OCI-LY3 (cell line): Measurements from ENCODE around the gene CFAP410.

Experiments
- H2AFZ ChIP-seq: fragments of 200-600, 300-600 bp; shearing (Covaris generic); 2 replicates; pipeline ENCODE4 v1.6.0; 2014; ENCODE audit warnings: antibody characterized with exemption, low read depth, low read length
- H3K27ac ChIP-seq: fragments of 200-600, 300-600 bp; sonication (generic); 2 replicates; pipeline ENCODE4 v1.5.1; 2014; ENCODE audit warnings: mild to moderate bottlenecking, low read length, moderate library complexity, mixed read lengths
- H3K27me3 ChIP-seq: fragments of 200-600, 300-600 bp; sonication (generic); 2 replicates; pipeline ENCODE4 v1.6.1; 2014; ENCODE audit warnings: low read depth, low read length, mixed read lengths
- H3K36me3 ChIP-seq: fragments of 200-600, 300-600 bp; sonication (generic); replicated peaks from 2 replicates; pipeline ENCODE3; 2014; ENCODE audit warnings: low read depth, low read length, mixed read lengths
- H3K4me1 ChIP-seq: fragments of 300-600, 200-600 bp; sonication (generic); 2 replicates; pipeline ENCODE4 v1.6.1; 2014; ENCODE audit warnings: low read length, mixed read lengths
- H3K4me2 ChIP-seq: fragments of 200-600, 300-600 bp; sonication (generic); 2 replicates; pipeline ENCODE4 v1.6.1; 2014; ENCODE audit warnings: low read length, mixed read lengths
- H3K4me3 ChIP-seq: fragments of 300-600, 200-600 bp; sonication (generic); 2 replicates; pipeline ENCODE4 v1.5.1; 2014; ENCODE audit warnings: antibody characterized with exemption, mild to moderate bottlenecking, low read length, moderate library complexity
- H3K79me2 ChIP-seq: fragments of 300-600, 200-600 bp; shearing (Covaris generic); 2 replicates; pipeline ENCODE4 v1.6.1; 2014; ENCODE audit warnings: mild to moderate bottlenecking, low read length, mixed read lengths
- H3K9ac ChIP-seq: fragments of 300-600, 200-600 bp; shearing (Covaris generic); 2 replicates; pipeline ENCODE4 v1.6.0; 2014; ENCODE audit warnings: mild to moderate bottlenecking, low read length, moderate library complexity
- H3K9me3 ChIP-seq: fragments of 200-600, 300-600 bp; shearing (Covaris generic); 2 replicates; pipeline ENCODE4 v1.6.1; 2014; ENCODE audit warnings: low read length, mixed read lengths; ENCODE audit not compliant: insufficient read depth
- H4K20me1 ChIP-seq: fragments of 200-600, 300-600 bp; sonication (generic); 2 replicates; pipeline ENCODE4 v1.6.1; 2016; ENCODE audit warnings: low read length, mixed read lengths; ENCODE audit not compliant: insufficient read depth
- CTCF ChIP-seq: fragments of 200-600, 300-600 bp; sonication (generic); IDR thresholded peaks from 2 replicates; pipeline ENCODE4 v1.5.1; 2014; ENCODE audit warnings: antibody characterized with exemption, low read length, low read depth
- EZH2phosphoT487 ChIP-seq: fragments of 200-600 bp; shearing (Covaris generic); IDR thresholded peaks from 2 replicates; pipeline ENCODE4 v1.6.1; 2018; ENCODE audit warnings: antibody characterized with exemption, mixed run types, low read depth

The CFAP410 gene

GRCh38 chr21:44354775-44355771, 15.9 kb upstream of the CFAP410 start:
- Histone ChIP-seq H3K4me3 (peak overlapping the region; percentile 83), H3K4me1 (peaks cover 60% of the 10 kb centered on the region), H3K27ac (peak overlapping the region; percentile 96), H4K20me1 (no peaks in the 10 kb centered on the region), H3K9me3 (no peaks in the 10 kb centered on the region), H2AFZ (no peak overlapping the region), H3K36me3 (peaks cover 25% of the 10 kb centered on the region), H3K79me2 (peaks cover 42% of the 10 kb centered on the region), H3K9ac (peak overlapping the region; percentile 86), H3K27me3 (no peaks in the 10 kb centered on the region), H3K4me2 (peak overlapping the region; percentile 92)
- TF ChIP-seq EZH2phosphoT487 (no peak), CTCF (no peak)

GRCh38 chr21:44354001-44354405, 14.8 kb upstream of the CFAP410 start:
- Histone ChIP-seq H3K27ac (peak overlapping the region; percentile 96), H3K9ac (peak overlapping the region; percentile 86), H3K4me1 (peaks cover 57% of the 10 kb centered on the region), H3K79me2 (peaks cover 42% of the 10 kb centered on the region), H3K36me3 (peaks cover 22% of the 10 kb centered on the region), H3K4me2 (peak overlapping the region; percentile 92), H3K4me3 (peak overlapping the region; percentile 83), H2AFZ (no peak overlapping the region), H4K20me1 (no peaks in the 10 kb centered on the region), H3K9me3 (no peaks in the 10 kb centered on the region), H3K27me3 (no peaks in the 10 kb centered on the region)
- no peak for TF ChIP-seq CTCF
- TF ChIP-seq EZH2phosphoT487 = no peak

- no peaks in the 10 kb centered on the region for H3K9me3 ChIP-seq
- H3K4me3 ChIP-seq = peak within 1 kb of the TSS; percentile 83
- H3K79me2 ChIP-seq = peaks cover 40% of the 10 kb centered on the region
- TF ChIP-seq EZH2phosphoT487 = no peak
- TF ChIP-seq CTCF = no peak
- no peaks in the 10 kb centered on the region for H4K20me1 ChIP-seq
- peaks cover 57% of the 10 kb centered on the region for H3K4me1 ChIP-seq
- H3K9ac ChIP-seq = peak within 1 kb of the TSS; percentile 86
- H2AFZ ChIP-seq = no peak within 1 kb of the TSS
- no peaks in the 10 kb centered on the region for H3K27me3 ChIP-seq
- H3K27ac ChIP-seq = peak within 1 kb of the TSS; percentile 96
- H3K4me2 ChIP-seq = peak within 1 kb of the TSS; percentile 92
- peaks cover 19% of the 10 kb centered on the region for H3K36me3 ChIP-seq
Observed at GRCh38 chr21:44353191-44353970, 14.2 kb upstream of the CFAP410 start, which contains the start of gene TRPM2. Gene TRPM2, plus strand, starts transcription at chr21:44353621. Its CDS starts 80 bp downstream, at chr21:44353701.
